Activated CD4-positive, alpha-beta T cell treated with anti-CD3 and anti-CD28 coated beads, Interleukin-2, amount 50 U/mL, for 16 hours (primary cell): ENCODE data around the gene ARHGAP10.
A peak's percentile ranks its signal among the peaks of the same experiment; 100 is the strongest.

Experiments
- DNase-seq: peaks from one replicate; pipeline ENCODE4 v3.0.0-alpha.2; 2020

Gene ARHGAP10

DNA sequence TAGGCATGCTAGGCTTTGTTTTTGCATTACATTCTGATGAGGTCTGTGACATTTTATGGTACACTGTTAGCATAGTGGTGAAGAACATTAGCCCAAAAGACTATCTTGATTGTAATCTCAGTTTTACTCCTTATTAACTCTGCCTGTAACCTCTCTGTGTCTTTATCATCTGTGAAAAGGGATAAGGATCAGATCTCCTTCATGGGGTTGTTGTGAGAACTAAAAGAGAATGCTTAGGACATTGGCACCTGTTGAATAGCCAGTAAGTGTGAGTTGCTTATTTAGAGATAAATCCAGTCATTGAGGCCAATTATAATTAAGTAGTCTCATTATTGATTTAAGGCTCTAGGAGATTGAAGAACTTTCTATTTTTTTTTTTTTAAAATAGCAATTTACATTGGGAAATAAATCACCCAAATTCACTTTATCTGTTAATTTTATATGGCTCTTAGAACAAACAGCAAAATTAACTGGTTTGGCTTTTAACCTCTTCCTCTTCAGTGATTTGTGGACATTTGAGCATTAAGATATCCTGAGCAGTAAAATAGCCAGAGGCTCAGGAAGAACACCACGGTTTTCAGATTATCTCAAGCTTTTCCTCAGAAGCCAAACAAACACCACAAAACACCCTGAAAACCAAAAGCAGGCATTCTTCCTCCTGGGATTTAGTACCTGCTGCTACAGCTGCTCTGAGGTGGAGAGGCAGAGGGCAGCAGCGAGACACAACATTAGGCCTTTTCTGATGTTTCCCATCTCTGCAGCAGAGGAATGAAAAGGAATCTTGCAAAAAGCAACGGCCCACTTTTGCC lies 192.9 kb downstream of the ARHGAP10 start:
- DNase-seq: no peak

DNA sequence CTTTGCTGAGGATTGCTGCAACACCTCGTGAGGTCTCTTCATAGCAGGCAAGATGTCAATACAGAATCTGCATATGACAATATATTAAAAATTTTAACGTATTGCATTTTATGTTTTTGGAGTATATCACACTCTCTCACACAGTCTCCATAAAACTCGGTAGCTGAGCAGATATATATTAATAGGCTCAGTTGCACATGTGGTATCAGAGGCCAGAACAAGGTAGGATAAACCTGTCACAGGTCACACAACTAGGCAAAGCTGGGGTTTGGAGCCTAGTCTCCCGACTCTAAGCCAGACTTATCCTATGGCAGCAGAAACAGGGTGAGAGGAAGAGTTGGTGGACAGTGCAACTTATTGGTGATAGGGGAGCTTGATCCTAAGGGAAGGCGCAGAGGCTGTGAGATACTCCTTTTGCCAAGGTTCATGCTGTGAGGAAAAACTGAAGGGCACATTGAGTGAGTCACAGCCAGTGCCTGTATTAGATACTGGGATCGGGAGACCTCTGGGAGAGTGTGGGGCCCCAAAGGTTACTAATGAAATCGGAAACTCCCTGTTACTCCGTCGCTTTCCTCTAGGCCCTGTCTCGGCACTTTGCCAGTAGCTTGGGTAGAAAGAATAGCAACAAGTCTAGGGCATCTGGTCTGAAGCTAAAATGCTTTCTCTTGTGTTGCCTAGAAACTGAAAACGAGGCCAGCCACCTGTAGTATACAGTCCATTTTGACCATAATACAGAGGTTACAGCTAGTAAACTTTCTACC lies 195.7 kb downstream of the ARHGAP10 start:
- no peak for DNase-seq

DNA sequence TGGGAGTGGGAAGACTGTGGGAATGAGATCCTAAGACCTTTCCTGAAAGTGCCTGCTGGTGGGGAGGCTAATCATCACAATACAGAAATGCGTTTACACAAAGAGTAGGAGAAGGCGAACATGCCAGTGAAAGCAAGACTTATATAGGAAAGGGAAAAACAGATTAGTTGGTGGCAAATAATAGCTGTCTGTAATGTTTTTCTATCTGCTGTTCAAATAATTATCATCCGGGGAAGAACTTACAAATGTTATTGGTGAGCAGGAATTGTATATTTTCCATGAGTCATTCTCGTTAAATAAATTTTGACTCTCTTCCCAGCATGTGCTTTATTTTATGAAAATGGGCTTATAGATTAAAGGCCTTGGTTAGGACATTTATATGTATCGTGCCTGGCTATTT lies 196.5 kb downstream of the ARHGAP10 start:
- DNase-seq: no peak

DNA sequence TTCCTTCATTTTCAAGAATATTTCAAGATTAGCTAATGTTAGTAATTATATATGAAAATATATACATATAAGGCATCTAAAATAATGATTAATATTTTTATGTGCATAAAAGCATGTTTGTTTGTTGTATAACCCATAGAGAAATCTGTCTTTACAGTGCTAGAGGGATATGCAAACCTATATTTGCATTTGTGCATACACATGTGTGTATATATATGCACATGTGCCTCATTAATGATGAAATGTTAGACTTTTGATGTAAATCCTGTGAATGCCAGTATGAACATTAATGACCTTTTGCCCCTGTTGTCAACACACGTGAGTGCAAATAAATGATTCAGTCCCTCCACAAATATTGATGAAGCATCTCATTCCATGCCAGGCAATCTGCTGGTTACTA lies 197.9 kb downstream of the ARHGAP10 start:
- DNase-seq: no peak

DNA sequence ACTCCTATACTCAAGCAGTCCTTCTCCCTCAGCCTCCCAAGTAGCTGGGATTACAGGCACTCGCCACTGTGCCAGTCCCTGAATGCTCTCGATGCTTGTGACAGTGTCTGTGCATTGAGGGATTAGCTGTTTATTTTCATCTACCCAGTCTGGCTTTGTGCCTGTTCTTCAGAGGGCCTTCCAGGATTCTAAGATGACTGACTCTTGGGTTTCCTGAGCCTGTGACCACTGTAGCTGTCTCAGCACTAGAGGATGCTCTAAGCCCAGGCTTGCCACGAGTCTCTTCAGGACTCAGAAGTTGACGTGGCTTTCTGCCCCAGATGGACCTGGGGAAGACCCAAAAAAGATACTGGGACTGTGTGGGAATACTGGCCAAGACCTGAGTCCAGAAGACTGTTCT lies 201.4 kb downstream of the ARHGAP10 start:
- no peak for DNase-seq

DNA sequence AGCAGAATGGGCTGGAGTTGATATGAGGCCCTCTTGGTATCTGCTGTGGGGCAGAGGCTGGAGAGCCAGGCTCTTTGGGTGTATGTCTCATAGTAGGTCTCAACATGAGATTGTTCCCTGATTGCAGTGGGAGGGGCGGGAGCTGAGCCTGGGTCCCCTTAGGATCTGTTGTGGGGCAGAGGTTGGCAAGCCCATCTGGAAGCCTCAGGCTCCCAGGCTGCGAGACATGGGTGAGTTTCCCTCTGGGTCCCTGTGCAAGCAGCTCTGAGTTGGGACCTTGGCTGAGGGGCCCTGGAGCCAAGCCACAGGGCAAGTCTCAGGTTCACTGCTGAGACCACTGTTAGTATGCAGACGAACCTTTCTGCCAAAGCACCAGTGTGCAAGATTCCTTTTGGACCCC lies 201.9 kb downstream of the ARHGAP10 start:
- DNase-seq: no peak

DNA sequence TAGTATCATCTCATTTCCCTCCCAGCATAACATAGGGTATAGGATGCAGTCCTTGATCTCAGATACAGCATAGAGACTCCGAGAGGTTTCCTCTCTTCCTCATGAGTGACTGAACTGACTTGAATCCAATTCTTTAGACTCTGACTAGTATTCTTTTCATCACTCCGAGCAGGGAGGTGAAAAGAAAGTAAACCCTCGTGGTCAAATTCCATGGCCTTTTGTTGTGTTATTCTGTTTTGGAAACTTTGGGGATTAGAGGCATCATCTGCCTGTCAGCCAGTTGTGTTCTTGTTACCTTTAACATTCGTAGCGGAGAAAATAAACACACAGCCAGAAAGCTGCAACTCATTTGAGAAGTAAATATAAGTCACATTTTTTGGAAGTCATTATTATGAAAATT lies 206.6 kb downstream of the ARHGAP10 start:
- DNase-seq: no peak

GRCh38 chr4:147940171-147940570 lies 208.3 kb downstream of the ARHGAP10 start:
- DNase-seq: no peak

GRCh38 chr4:147941373-147941772 lies 209.5 kb downstream of the ARHGAP10 start:
- no peak for DNase-seq

GRCh38 chr4:147942729-147943128 lies 210.8 kb downstream of the ARHGAP10 start:
- no peak for DNase-seq

DNA sequence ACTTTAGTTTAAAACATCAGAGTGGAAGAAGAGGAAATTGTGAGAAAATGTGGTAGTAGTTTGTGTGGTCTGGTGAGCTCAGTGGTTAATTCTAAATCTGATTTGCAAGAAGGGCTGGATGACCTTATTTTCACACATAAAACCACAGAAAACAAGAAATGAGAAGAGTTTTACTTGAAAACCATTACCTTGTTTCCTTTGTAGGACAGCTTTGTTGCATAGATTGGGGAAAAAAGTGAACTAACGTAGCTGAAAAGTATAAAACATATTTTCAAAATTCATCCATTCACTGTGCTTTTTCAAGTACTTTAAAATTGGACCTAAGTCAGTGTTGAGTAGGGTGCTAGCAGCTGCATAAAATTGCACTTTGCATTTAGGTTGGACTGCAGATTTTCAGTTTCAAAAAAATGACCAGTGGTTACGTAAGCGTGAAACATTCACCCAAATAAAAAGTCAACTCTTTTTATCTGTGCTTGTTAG lies 211.3 kb downstream of the ARHGAP10 start:
- DNase-seq: peak; percentile 76

DNA sequence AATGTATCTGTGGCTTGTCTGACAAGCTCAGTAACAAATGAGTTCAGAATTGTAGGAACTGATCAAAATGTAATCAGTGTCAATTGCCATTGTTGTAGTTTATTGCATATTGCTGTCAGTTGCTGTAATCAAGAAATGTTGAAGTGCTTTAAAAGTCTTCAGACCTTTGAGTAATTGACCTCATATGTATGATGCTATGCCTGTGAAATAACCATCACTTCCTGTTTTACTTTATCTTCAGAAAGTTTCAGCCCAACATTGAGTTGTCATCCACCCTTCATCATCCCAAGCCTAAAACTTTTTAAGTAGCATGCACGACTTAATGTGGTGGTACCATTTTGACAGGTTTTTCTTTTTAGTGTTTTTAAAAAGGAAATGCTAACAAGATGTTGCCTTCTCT lies 212.4 kb downstream of the ARHGAP10 start:
- DNase-seq: no peak

- no peak for DNase-seq
Observed at GRCh38 chr4:147944670-147945260, 212.9 kb downstream of the ARHGAP10 start.

GRCh38 chr4:147948336-147948735 lies 216.4 kb downstream of the ARHGAP10 start:
- no peak for DNase-seq

DNA sequence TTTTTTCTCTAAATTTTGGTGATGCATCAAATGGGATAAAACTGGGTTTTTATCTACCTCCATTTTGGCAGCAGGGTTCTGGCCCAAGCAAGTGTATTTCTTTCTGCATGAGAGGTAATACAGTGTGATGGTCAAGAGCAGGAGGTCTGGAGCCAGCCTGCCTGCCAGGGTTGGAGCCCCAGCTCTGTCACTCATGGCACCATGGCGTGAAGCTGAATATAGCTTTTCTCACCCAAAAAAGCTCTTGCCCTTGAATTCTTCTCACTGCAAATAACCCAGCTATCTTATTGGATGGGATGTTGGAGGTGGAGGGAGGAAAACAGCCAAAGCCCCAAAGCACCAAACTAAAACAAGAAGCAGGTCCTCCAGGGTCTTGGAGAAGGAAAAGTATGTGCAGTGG lies 218.4 kb downstream of the ARHGAP10 start:
- DNase-seq: no peak

GRCh38 chr4:147950841-147951240 lies 219.0 kb downstream of the ARHGAP10 start:
- no peak for DNase-seq

DNA sequence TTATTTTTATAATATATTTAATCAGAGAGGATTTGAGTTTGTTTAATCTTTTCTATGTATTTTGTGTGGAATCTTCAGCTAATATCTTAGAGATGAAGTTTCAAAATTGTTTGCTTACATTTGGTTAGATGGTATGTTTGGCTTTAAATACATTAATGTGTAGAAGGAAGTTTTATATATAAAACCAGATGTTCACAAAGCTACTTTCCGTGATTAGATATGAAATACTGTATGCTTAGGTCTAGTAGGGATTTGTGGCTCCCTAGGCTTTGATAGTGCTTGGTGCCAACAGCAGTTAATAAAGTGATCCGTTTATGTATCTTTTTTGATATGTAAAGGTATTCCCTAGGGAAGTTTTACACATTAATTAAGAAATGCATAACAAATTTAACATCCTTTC lies 223.0 kb downstream of the ARHGAP10 start:
- DNase-seq: no peak

GRCh38 chr4:147955827-147956558 lies 224.1 kb downstream of the ARHGAP10 start:
- DNase-seq: no peak

DNA sequence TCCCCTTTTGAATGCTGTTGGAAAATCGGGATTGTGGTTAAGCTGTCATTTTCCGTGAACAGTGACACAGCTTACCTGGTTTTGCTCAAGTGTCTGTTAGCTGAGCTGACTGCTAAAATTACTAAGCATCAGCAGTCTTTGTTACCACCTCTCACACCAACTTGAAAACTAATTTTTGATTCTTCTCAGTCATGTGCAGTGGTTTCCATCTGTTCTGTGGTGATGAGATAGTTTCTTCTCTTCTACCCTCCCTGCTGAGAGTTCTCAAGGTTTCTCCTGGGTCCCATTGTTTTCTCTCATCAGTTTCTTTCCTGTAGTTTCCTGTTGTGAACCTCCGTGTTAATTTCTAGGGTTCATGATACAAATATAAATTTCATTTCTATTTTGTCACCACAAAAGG lies 225.6 kb downstream of the ARHGAP10 start:
- DNase-seq: no peak

GRCh38 chr4:147958057-147958456 lies 226.2 kb downstream of the ARHGAP10 start:
- DNase-seq: no peak

DNA sequence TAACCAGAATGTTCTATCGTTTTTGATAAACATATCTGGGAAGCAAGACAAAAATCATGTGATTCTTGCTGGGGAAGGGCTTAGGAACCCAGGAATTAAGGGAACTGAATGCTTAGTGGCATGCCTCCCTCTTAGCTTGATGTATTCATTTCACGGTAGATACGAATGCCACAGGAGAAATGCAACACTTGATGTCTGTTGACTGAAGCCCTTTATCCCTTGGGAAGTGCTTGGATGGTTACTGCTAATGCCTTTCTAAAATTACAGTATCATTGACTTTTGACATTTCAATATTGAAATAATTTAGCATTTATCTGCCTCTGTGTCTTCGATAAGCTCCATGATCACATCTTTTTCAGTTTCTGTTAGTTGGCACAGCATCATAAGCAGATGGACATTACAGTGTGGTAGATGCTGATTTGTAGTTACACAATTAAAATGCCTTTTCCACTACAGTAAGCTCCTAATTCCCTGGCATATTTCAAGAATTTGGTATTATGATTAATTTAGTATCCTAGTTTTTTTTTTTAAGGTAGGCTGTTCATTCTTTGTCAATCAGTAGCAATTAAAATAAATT lies 226.7 kb downstream of the ARHGAP10 start:
- DNase-seq: no peak

GRCh38 chr4:147960971-147961370 lies 229.1 kb downstream of the ARHGAP10 start:
- no peak for DNase-seq

GRCh38 chr4:147963839-147964238 lies 232.0 kb downstream of the ARHGAP10 start:
- DNase-seq: no peak
